Mammary epithelial cell (primary cell): ENCODE data around the gene MAPK4.

Experiments
- EZH2 ChIP-seq: IDR thresholded peaks from 2 replicates; pipeline ENCODE4 v1.6.1; 2012; ENCODE audit warnings: low read length, inconsistent platforms, borderline replicate concordance
- TF ChIP-seq, protein P1 (sequence below), 2 donors: IDR thresholded peaks in 1 of 2; conservative IDR thresholded peaks in 1 of 2; 2 replicates each; pipeline ENCODE4 v1.5.1; 2011 to 2012; ENCODE audit warnings: inconsistent platforms in 2 of 2, low read length in 2 of 2, mild to moderate bottlenecking in 2 of 2, control low read depth in 1 of 2, low read depth in 1 of 2; ENCODE audit not compliant: insufficient read depth in 1 of 2; ENCODE audit errors: extremely low read depth in 1 of 2

DNA sequence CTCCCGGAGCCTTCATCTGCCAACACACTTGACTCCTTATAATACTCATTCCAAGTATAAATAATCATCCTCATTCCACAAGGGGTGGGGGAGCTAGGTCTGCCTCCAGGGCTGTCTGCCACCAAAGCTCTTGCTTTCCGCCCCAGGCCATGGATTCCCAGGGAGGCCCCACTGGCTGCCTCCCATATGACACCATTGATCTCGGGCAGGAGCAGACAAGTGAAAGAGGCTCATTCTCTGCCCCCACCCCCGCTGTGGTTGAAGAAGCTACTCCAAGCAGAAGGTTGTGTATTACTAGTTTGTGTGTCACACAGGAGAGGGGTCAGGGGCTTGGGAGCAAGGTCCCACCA, 160.4 kb downstream of the MAPK4 start:
- TF ChIP-seq, protein P1, sequence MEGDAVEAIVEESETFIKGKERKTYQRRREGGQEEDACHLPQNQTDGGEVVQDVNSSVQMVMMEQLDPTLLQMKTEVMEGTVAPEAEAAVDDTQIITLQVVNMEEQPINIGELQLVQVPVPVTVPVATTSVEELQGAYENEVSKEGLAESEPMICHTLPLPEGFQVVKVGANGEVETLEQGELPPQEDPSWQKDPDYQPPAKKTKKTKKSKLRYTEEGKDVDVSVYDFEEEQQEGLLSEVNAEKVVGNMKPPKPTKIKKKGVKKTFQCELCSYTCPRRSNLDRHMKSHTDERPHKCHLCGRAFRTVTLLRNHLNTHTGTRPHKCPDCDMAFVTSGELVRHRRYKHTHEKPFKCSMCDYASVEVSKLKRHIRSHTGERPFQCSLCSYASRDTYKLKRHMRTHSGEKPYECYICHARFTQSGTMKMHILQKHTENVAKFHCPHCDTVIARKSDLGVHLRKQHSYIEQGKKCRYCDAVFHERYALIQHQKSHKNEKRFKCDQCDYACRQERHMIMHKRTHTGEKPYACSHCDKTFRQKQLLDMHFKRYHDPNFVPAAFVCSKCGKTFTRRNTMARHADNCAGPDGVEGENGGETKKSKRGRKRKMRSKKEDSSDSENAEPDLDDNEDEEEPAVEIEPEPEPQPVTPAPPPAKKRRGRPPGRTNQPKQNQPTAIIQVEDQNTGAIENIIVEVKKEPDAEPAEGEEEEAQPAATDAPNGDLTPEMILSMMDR (conservative IDR thresholded peaks at IDR 0.05 in 1 of 2, IDR thresholded peaks at IDR 0.05 in 1 of 2; ENCODE audit: extremely low read depth in 1 of 2, insufficient read depth in 1 of 2, low read depth in 1 of 2, low read length in 2 of 2): no peak
- no peak for TF ChIP-seq EZH2
